Colonic mucosa (tissue), 4 donors: ENCODE data around the gene C10orf120. TPM values are rescaled to one million over a fixed set of nuclear protein-coding genes. Genes with fewer than 3 reads are reported as not detected.

Experiments
- DNase-seq: peaks from one replicate; pipeline ENCODE4 v3.0.0-alpha.2; 2020
- H3K27ac ChIP-seq: fragments of 200-600 bp; one replicate; pipeline ENCODE4 v1.8.0; 2021
- H3K27me3 ChIP-seq: fragments of 200-600 bp; one replicate; pipeline ENCODE4 v1.8.0; 2021
- H3K36me3 ChIP-seq: fragments of 200-600 bp; one replicate; pipeline ENCODE4 v1.8.0; 2021
- H3K4me1 ChIP-seq: fragments of 200-600 bp; one replicate; pipeline ENCODE4 v1.8.0; 2021; ENCODE audit warnings: mild to moderate bottlenecking
- H3K4me3 ChIP-seq: fragments of 200-600 bp; one replicate; pipeline ENCODE4 v1.8.0; 2021
- H3K9ac ChIP-seq, 2 donors: one replicate each; pipeline ENCODE4 v1.7.0; 2013; ENCODE audit warnings: control low read depth in 2 of 2, low read depth in 2 of 2, low read length in 2 of 2
- H3K9me3 ChIP-seq: fragments of 200-600 bp; one replicate; pipeline ENCODE4 v1.8.0; 2021
- CTCF ChIP-seq: fragments of 200-600 bp; IDR thresholded peaks from one replicate; pipeline ENCODE4 v1.8.0; 2022; ENCODE audit warnings: antibody characterized with exemption, mild to moderate bottlenecking
- intact Hi-C: fragments of 100-400 bp; cut with DNase I; formaldehyde crosslinking; loops from one replicate; pipeline ENCODE4 v1.14.1; 2022
- total RNA-seq, 2 donors: library from RNA; stranded (reverse); fragmentation: NEBNext Ultra II Directional in 1 of 2; extraction: Animal tissue kit (Norgen Biotek cat#: 25700) in 1 of 2; gene quantifications; one replicate each; pipeline ENCODE4 v1.2.1, GENCODE V29; 2021
- donor health status: healthy.
- donor health status: DM: no; HTN: no; CAD: no.
- donor health status: DM: no; HTN: no; CAD: no.

C10orf120 gene
- total RNA-seq, 2 donors from 2014 or later: not detected

GRCh38 chr10:122706467-122706866 is 6.8 kb upstream of the C10orf120 start:
- H3K4me1 ChIP-seq: no peaks in the 10 kb centered on the region
- DNase-seq: no peak
- H3K36me3 ChIP-seq: no peaks in the 10 kb centered on the region
- H3K9ac ChIP-seq: no peak overlapping the region
- H3K4me3 ChIP-seq: no peak overlapping the region
- no peak overlapping the region for H3K27ac ChIP-seq
- no peaks in the 10 kb centered on the region for H3K27me3 ChIP-seq
- no peak for TF ChIP-seq CTCF
- H3K9me3 ChIP-seq: no peaks in the 10 kb centered on the region
- intact Hi-C loops: loop anchor here (10.0 kb wide), 1 partner anchor 422 kb away; no protein-coding TSS in a partner anchor

DNA sequence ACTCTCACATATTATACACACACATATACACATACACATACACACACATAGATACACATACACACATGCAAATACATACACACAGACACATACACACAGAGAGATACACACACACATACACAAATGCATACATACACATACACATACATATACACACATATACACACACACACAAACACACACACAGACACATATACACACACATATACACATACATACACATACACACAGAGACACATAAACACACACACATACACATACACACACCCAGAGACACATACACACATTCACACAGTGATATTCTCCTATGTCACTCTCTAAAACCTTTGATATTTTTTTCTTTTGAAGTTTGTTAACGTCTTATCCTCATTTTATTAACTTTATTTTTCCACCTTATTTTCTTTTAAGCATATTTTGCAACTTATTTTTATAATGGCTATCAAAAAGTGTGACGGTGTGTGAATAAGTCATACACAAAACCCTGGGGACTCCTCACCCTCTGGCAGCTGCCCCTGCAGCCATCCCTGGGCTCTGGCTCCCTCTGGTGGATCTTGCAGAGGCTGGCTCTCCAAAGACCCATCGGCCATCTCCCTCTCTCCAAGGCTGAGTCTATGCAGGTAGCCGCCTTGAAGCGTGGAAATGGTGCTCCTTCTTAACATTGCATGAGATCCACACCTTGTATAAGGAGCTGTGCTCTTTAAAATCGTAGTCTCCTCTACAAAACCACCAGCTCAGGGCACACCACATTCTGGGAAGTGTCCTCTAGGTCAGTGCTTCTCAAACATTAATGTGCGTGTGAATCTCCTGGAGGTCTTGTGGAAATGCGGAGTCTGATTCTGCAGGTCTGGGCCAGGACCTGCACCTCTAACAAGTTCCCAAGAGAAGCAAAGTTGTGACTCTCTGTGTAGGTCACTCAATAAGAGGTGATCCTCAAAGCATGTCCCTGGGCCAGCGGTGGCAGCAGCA is 4.1 kb upstream of the C10orf120 start:
- H3K27ac ChIP-seq: no peak overlapping the region
- TF ChIP-seq CTCF: peak; percentile 63

GRCh38 chr10:122702275-122702674 is 2.6 kb upstream of the C10orf120 start:
- no peak for DNase-seq
- Histone ChIP-seq H3K4me1 (no peaks in the 10 kb centered on the region), H3K36me3 (no peaks in the 10 kb centered on the region), H3K9ac (no peak overlapping the region), H3K9me3 (no peaks in the 10 kb centered on the region), H3K27me3 (no peaks in the 10 kb centered on the region), H3K4me3 (no peak overlapping the region), H3K27ac (no peak overlapping the region)
- intact Hi-C loops: loop anchor here (5.0 to 10.0 kb wide), 3 partner anchors 55 to 417 kb away; no protein-coding TSS in a partner anchor
- TF ChIP-seq CTCF: no peak

More for the DNA sequence above, 4.1 kb upstream of the C10orf120 start:
- Histone ChIP-seq H3K9ac (no peak overlapping the region), H3K4me3 (no peak overlapping the region), H3K27me3 (no peaks in the 10 kb centered on the region), H3K9me3 (no peaks in the 10 kb centered on the region), H3K36me3 (no peaks in the 10 kb centered on the region), H3K4me1 (no peaks in the 10 kb centered on the region)
- intact Hi-C loops: loop anchor here (5.0 to 10.0 kb wide), 3 partner anchors 56 to 419 kb away; no protein-coding TSS in a partner anchor
- peak; percentile 66 for DNase-seq

DNA sequence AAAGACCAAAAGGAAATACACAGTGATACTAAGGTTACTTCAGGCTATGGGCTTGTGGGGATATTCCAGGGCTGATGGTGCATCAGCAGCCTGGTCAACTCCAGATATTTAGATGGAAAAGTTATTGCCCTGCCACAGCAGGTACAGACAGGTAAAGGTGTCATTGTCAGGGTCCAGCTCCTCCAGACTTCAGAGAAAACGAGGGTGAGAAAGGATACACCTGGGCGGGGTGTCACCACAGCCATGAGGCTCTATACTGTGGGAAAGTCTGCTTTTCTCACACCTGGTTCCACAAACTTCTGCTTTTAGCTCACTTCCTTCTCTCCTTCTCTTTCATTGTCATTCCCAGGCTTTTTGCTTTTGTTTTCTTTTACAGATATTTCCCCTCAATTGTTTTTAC is 2.0 kb upstream of the C10orf120 start:
- no peaks in the 10 kb centered on the region for H3K27me3 ChIP-seq
- TF ChIP-seq CTCF: no peak
- H3K9me3 ChIP-seq: no peaks in the 10 kb centered on the region
- no peaks in the 10 kb centered on the region for H3K4me1 ChIP-seq
- no peak for DNase-seq
- no peaks in the 10 kb centered on the region for H3K36me3 ChIP-seq
- intact Hi-C loops: loop anchor here (5.0 to 10.0 kb wide), 3 partner anchors 54 to 417 kb away; no protein-coding TSS in a partner anchor
- H3K4me3 ChIP-seq: no peak overlapping the region
- no peak overlapping the region for H3K9ac ChIP-seq
- H3K27ac ChIP-seq: no peak overlapping the region

- Histone ChIP-seq H3K36me3 (no peaks in the 10 kb centered on the region), H3K4me3 (no peak overlapping the region), H3K9ac (no peak overlapping the region), H3K27me3 (no peaks in the 10 kb centered on the region), H3K9me3 (no peaks in the 10 kb centered on the region), H3K4me1 (no peaks in the 10 kb centered on the region), H3K27ac (no peak overlapping the region)
- intact Hi-C loops: no loop called here
- DNase-seq: no peak
- TF ChIP-seq CTCF: no peak
Observed at GRCh38 chr10:122696687-122697086, 3.0 kb downstream of the C10orf120 start.
